Non-pigmented ciliary epithelial cell (primary cell): ENCODE results near the gene SDC3.

Source experiments
- DNase-seq: peaks from one replicate; pipeline ENCODE4 v3.0.0-alpha.2; 2010; ENCODE audit warnings: low read depth

The SDC3 gene

GRCh38 chr1:30847358-30847972 is 61.1 kb downstream of the SDC3 start:
- DNase-seq = no peak

GRCh38 chr1:30846587-30846986 is 62.0 kb downstream of the SDC3 start:
- no peak for DNase-seq

- DNase-seq = no peak
Measured at GRCh38 chr1:30845904-30846290, 62.7 kb downstream of the SDC3 start.

- DNase-seq = no peak
Measured at GRCh38 chr1:30845237-30845903, 63.2 kb downstream of the SDC3 start.

GRCh38 chr1:30844631-30845030 is 63.9 kb downstream of the SDC3 start:
- no peak for DNase-seq

- no peak for DNase-seq
Measured at GRCh38 chr1:30842697-30843354, 65.7 kb downstream of the SDC3 start.

GRCh38 chr1:30840904-30841598 is 67.5 kb downstream of the SDC3 start:
- DNase-seq = no peak

GRCh38 chr1:30839827-30840359 is 68.7 kb downstream of the SDC3 start:
- no peak for DNase-seq

GRCh38 chr1:30838996-30839395 is 69.6 kb downstream of the SDC3 start:
- no peak for DNase-seq

GRCh38 chr1:30837653-30838052 is 70.9 kb downstream of the SDC3 start:
- no peak for DNase-seq

- no peak for DNase-seq
Measured at GRCh38 chr1:30834253-30834652, 74.3 kb downstream of the SDC3 start.

- DNase-seq = no peak
Measured at GRCh38 chr1:30830537-30830936, 78.0 kb downstream of the SDC3 start.

- DNase-seq = no peak
Measured at GRCh38 chr1:30829889-30830288, 78.7 kb downstream of the SDC3 start.

- no peak for DNase-seq
Measured at GRCh38 chr1:30824736-30825429, 83.7 kb downstream of the SDC3 start.

GRCh38 chr1:30823969-30824735 is 84.4 kb downstream of the SDC3 start:
- DNase-seq = peak; percentile 97

- no peak for DNase-seq
Measured at GRCh38 chr1:30823627-30823968, 85.0 kb downstream of the SDC3 start.

- DNase-seq = no peak
Measured at GRCh38 chr1:30822966-30823581, 85.5 kb downstream of the SDC3 start.

GRCh38 chr1:30822006-30822405 is 86.6 kb downstream of the SDC3 start:
- DNase-seq = no peak

GRCh38 chr1:30820299-30820698 is 88.3 kb downstream of the SDC3 start:
- no peak for DNase-seq
